Activated CD4-positive, CD25-positive, alpha-beta regulatory T cell treated with anti-CD3 and anti-CD28 coated beads, Interleukin-2, amount 50 U/mL, for 72 hours (primary cell): ENCODE measurements around the gene NUTM2G.
"Not testable (repeated sequence)": the region's sequence is repeated elsewhere in the genome, so short reads cannot be mapped to it uniquely, and the experiment has no call there.

Experiments
- DNase-seq: peaks from one replicate; pipeline ENCODE4 v3.0.0; 2021

The NUTM2G gene, protein sequence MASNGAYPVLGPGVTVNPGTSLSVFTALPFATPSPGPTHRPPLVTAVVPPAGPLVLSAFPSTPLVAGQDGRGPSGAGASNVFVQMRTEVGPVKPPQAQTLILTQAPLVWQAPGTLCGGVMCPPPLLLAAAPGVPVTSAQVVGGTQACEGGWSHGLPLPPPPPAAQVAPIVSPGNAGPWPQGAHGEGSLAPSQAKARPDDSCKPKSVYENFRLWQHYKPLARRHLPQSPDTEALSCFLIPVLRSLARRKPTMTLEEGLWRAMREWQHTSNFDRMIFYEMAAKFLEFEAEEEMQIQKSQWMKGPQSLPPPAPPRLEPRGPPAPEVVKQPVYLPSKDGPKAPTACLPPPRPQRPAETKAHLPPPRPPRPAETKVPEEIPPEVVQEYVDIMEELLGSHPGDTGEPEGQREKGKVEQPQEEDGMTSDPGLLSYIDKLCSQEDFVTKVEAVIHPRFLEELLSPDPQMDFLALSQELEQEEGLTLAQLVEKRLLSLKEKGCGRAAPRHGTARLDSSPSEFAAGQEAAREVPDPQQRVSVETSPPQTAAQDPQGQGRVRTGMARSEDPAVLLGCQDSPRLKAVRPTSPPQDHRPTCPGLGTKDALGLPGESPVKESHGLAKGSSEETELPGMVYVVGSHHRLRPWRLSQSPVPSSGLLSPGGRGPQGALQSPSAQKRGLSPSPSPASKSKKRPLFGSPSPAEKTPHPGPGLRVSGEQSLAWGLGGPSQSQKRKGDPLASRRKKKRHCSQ

DNA sequence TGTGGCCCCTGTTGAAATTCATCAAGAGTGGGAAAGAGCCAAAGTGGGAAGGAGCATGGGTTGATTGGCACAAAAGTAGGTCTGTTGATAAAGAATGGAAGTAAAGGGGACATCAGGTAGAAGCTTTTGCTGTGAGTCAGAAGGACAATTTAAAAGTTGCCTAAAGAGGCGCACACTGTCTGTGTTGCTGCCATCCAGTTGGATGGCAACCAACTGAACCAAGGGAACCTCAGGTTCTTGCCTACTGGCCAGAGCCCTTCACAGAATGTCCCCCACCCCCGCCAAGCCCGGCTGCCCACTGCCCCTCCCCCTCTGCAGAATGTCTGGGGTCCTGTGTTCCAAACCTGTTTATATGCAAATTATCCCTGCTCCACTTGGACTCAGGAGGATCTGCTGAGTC, at the start of gene NUTM2G:
NUTM2G (plus strand) TSS at position 301 of the 400 bp plus-strand sequence. CDS start 182 bp downstream, outside the sequence.
- not testable (repeated sequence) for DNase-seq

- DNase-seq, result no peak
Measured at GRCh38 chr9:96883922-96884321, 44.7 kb upstream of the NUTM2G start.

GRCh38 chr9:96884443-96884842, 44.2 kb upstream of the NUTM2G start:
- no peak for DNase-seq

DNA sequence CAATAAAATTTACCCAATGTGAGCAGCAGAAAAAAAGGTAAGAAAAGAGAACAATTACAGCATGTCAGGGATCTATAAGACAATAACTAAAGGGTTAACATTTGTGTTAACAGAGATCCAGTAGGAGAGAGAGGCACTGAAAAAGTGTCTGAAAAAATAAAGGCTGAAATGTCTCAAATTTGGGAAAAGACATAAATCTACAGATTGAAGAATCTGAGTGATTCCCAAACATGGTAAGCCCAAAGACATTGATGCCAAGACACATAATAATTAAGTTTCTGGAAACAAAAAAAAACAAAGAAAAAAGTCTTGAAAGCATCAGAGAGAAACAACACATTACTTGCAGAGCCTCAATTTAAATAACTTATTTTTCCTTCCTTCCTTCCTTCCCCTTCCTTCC, 43.2 kb upstream of the NUTM2G start:
- no peak for DNase-seq

- DNase-seq, result no peak
Measured at GRCh38 chr9:96888591-96888990, 40.1 kb upstream of the NUTM2G start.

DNA sequence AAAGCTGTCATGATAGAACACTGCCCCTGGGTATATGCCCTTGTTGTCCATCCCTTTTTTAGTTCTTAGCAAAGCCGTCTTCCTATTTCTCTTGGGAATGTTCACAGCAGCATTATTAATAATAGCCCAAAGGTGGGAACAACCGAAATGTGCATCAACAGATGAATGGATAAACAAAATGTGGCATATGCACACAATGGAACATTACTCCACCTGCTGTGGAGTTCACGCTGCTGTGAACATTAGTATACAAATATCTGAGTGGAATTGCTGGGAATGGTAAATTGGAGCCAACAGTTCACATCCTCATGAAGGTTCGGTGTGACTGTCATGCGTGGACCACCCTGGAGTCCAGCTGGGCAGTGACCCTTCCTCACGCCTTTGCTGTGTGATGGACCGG, 36.5 kb upstream of the NUTM2G start:
- DNase-seq, result no peak

- DNase-seq, result not testable (repeated sequence)
Measured at GRCh38 chr9:96900010-96900409, 28.6 kb upstream of the NUTM2G start.

GRCh38 chr9:96904947-96905722, 23.5 kb upstream of the NUTM2G start:
- DNase-seq, result not testable (repeated sequence)

- DNase-seq, result not testable (repeated sequence)
Measured at GRCh38 chr9:96908479-96908878, 20.2 kb upstream of the NUTM2G start.

GRCh38 chr9:96915539-96915938, 13.1 kb upstream of the NUTM2G start:
- not testable (repeated sequence) for DNase-seq

GRCh38 chr9:96916531-96916930, 12.1 kb upstream of the NUTM2G start:
- not testable (repeated sequence) for DNase-seq

DNA sequence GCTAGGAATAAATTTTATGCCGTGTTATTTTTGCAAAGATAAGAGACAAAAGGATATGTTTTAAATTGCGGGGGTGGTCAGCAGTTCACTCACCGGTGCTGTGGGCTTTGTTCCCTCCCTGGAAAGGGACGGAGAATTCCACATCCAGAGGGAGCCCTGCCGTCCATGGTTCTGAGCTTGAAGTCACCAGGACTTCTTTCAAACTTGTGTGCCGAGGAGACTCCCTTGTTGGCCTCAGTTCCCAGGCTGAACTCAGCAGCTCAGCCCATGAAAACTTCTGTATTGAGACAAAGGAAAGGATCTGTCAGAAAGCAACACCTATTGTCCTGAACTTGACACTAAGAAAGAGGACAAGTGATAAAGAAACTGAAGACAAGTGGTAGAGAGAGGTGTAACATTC, 10.1 kb upstream of the NUTM2G start:
- not testable (repeated sequence) for DNase-seq

GRCh38 chr9:96920803-96921202, 7.8 kb upstream of the NUTM2G start:
- not testable (repeated sequence) for DNase-seq

DNA sequence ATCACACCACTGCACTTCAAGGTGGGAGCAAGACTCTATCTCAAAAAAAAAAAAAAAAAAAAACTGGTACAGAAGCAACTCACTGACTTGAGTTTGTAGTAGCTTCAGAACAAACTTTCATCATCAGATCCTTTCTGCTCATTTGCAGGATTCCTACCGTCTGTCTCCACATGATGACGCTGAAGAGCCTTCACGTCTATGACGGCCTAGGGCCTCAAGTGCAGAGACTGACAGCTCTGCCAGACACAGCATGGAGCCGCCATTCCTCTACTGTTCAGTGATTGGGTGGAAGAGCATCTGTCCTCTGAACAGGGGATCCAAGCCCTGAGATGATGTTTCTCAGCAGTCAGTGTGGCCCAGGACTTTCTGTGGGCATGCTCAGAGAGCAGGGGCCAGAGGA, 3.1 kb upstream of the NUTM2G start:
- not testable (repeated sequence) for DNase-seq

GRCh38 chr9:96931665-96932064, 3.0 kb downstream of the NUTM2G start:
- DNase-seq, result not testable (repeated sequence)

GRCh38 chr9:96934097-96934496, 5.5 kb downstream of the NUTM2G start:
- not testable (repeated sequence) for DNase-seq

- DNase-seq, result not testable (repeated sequence)
Measured at GRCh38 chr9:96934706-96935105, 6.1 kb downstream of the NUTM2G start.

GRCh38 chr9:96935401-96935800, 6.8 kb downstream of the NUTM2G start:
- not testable (repeated sequence) for DNase-seq

- not testable (repeated sequence) for DNase-seq
Measured at GRCh38 chr9:96937442-96937841, 8.8 kb downstream of the NUTM2G start.

DNA sequence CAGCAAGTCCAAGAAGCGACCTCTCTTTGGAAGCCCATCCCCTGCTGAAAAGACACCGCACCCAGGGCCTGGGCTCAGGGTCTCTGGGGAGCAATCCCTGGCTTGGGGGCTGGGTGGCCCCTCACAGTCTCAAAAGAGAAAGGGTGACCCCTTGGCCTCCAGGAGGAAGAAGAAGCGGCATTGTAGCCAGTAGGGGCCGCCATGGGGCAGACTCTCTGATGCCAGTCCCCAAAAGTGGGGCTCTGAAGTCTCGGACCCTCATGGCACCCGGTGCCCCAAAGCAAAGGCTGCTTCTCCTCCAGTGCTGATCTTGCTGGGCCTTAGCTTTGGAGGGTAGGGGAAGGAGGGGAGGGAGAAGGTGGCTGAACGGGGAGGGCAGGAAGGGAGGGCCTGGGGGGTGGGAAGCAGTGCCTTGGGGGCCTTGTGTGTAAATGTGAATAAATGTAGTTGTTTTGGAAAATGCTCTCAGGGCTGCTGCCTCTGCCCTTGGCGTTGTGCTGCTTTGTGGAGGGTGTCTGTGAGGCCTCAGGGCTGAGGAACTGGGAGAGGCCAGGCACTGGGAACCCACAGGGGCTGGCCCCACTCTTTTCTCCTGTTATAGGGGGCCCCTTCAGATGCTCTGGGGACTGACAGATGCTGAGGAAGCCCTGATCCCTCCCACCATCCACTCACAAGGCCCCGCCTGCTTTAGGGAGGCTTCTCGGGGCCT, 10.5 kb downstream of the NUTM2G start:
- not testable (repeated sequence) for DNase-seq

GRCh38 chr9:96940982-96941381, 12.3 kb downstream of the NUTM2G start:
- DNase-seq, result not testable (repeated sequence)

GRCh38 chr9:96941628-96942027, 13.0 kb downstream of the NUTM2G start:
- DNase-seq, result not testable (repeated sequence)
